ENCODE measurements around the gene SCYL1. TPM values are rescaled to one million over a fixed set of nuclear protein-coding genes. Genes with fewer than 3 reads are reported as not detected.

Gene SCYL1
- total RNA-seq, 2 experiments from 2014 or later = 56.8 to 62.9 TPM

DNA sequence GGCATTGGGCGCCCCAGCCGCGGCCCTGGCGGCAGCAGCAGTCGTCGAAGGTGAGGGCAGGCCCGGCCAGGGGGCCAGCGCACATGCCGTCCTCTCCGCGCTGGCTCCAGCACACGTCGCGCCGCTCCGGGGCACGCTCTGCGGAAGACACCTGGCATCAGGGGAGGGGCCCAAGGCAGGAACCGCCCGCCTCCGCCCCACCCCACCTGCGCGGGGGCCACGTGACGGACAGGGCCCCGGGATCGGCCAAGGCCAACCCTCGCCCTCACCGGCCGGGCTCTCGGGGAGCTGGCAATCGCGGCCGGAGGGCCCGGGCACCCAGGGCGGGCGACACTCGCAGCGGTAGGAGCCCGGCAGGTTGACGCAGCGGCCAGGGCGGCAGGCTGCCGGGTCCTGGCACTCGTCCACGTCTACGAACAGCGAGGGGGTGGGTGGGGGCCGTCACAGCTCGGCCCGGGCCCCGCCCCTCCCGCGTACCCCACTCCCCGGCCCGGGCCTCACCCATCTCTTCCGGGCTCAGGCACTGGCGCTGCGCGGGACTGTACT, 14.9 kb downstream of the SCYL1 start:
- H3K4me1 ChIP-seq (ENCODE audit: insufficient read depth, low read length, poor library complexity, severe bottlenecking) = peaks cover 20% of the 10 kb centered on the region
- peak; percentile 36 for DNase-seq (ENCODE audit: low spot score)
- no TSS peak for BruUV-seq (replicated peaks)
- peak overlapping the region; percentile 71 for H3K4me3 ChIP-seq (ENCODE audit: low read depth, low read length, poor library complexity, severe bottlenecking)
- peaks cover 11% of the 10 kb centered on the region; the same call in 1 of the 2 replicates for H3K36me3 ChIP-seq (ENCODE audit: insufficient read depth, low read length)
- H3K9me3 ChIP-seq (ENCODE audit: low read length) = no peaks in the 10 kb centered on the region
- peak overlapping the region; percentile 61 for H3K27ac ChIP-seq (ENCODE audit: low read depth, low read length, poor library complexity, severe bottlenecking)
- no peak for TF ChIP-seq EZH2phosphoT487 (IDR thresholded peaks at IDR 0.05; ENCODE audit: borderline replicate concordance, low read depth, low read length)
- TF ChIP-seq, protein P1, sequence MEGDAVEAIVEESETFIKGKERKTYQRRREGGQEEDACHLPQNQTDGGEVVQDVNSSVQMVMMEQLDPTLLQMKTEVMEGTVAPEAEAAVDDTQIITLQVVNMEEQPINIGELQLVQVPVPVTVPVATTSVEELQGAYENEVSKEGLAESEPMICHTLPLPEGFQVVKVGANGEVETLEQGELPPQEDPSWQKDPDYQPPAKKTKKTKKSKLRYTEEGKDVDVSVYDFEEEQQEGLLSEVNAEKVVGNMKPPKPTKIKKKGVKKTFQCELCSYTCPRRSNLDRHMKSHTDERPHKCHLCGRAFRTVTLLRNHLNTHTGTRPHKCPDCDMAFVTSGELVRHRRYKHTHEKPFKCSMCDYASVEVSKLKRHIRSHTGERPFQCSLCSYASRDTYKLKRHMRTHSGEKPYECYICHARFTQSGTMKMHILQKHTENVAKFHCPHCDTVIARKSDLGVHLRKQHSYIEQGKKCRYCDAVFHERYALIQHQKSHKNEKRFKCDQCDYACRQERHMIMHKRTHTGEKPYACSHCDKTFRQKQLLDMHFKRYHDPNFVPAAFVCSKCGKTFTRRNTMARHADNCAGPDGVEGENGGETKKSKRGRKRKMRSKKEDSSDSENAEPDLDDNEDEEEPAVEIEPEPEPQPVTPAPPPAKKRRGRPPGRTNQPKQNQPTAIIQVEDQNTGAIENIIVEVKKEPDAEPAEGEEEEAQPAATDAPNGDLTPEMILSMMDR (conservative IDR thresholded peaks at IDR 0.05; ENCODE audit: low read length) = peak; percentile 72
- no peaks in the 10 kb centered on the region for H3K79me2 ChIP-seq (ENCODE audit: insufficient read depth, low read depth, low read length)
- H2AFZ ChIP-seq (ENCODE audit: low read length) = peak overlapping the region; percentile 48; the same call in 1 of the 2 replicates
- POLR2A ChIA-PET = interaction anchor here (0.6 to 0.9 kb wide), 3 partner anchors 16 to 122 kb away, joined by 3 to 6 read pairs (median 3); no protein-coding TSS in a partner anchor
- peak overlapping the region; percentile 85 for H3K4me2 ChIP-seq (ENCODE audit: low read length)
- no peaks in the 10 kb centered on the region for H4K20me1 ChIP-seq (ENCODE audit: insufficient read depth, low read length)
- intact Hi-C loops (cut with micrococcal nuclease; ENCODE audit: unreplicated experiment) = loop anchor here (1.0 to 2.0 kb wide), 4 partner anchors 12 to 75 kb away; partner anchors contain the start of genes MAP3K11, PCNX3 and ZNRD2
- CTCF ChIA-PET (ENCODE audit: unreplicated experiment) = interaction anchor here (0.5 kb wide), 2 partner anchors 15 to 264 kb away, joined by 3 to 4 read pairs; partner anchors contain the start of gene SCYL1
- no peaks in the 10 kb centered on the region for H3K9me2 ChIP-seq (ENCODE audit: insufficient read depth, low read length)

DNA sequence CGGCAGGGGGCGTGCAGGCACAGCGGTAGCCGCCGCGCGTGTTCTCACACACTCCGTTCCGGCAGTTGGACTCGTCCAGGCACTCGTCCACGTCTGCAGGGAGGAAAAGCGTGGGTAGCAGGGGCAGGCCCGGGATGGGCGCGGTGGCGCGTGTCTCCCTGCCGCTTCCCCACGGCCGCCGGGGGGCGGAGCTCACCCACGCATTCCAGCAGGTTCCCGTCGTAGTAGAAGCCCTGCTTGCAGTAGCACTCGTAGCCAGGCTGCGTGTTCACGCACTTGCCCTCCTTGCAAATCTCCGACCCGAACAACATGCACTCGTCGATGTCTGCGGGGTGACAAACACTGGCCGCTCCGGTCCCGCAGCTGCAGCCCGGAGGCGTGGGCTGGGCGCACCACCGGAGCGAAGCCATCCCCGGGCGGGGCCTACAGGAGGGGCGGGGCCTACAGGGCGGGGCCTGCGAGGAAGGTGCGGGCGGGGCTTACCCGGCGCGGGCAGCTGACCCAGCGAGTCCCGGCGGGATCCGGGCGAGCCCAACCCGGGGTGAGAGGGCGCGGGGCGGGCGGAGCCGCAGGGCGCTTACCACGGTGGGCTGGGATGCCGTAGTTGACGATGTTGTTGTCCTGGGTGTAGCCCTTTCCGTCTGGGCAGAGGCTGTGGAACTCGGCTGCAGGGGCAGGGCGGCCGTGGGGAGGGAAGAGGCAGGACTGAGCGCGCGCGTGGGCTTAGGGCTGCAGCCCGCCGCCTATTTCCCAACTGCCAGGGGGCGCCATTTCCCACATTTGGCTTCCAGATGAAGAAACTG, 15.6 kb downstream of the SCYL1 start:
- Histone ChIP-seq H3K9me3 (ENCODE audit: low read length) (no peaks in the 10 kb centered on the region), H3K4me2 (ENCODE audit: low read length) (peak overlapping the region; percentile 85), H3K79me2 (ENCODE audit: insufficient read depth, low read depth, low read length) (no peaks in the 10 kb centered on the region), H3K27ac (ENCODE audit: low read depth, low read length, poor library complexity, severe bottlenecking) (peak overlapping the region; percentile 61), H3K36me3 (ENCODE audit: insufficient read depth, low read length) (peaks cover 11% of the 10 kb centered on the region; the same call in 1 of the 2 replicates), H2AFZ (ENCODE audit: low read length) (peak overlapping the region; percentile 48; the same call in 1 of the 2 replicates), H3K9me2 (ENCODE audit: insufficient read depth, low read length) (no peaks in the 10 kb centered on the region), H3K4me3 (ENCODE audit: low read depth, low read length, poor library complexity, severe bottlenecking) (peak overlapping the region; percentile 71), H4K20me1 (ENCODE audit: insufficient read depth, low read length) (no peaks in the 10 kb centered on the region), H3K4me1 (ENCODE audit: insufficient read depth, low read length, poor library complexity, severe bottlenecking) (peaks cover 23% of the 10 kb centered on the region)
- POLR2A ChIA-PET = interaction anchor here (0.6 to 1.7 kb wide), 3 partner anchors 15 to 123 kb away, joined by 3 to 6 read pairs (median 4); no protein-coding TSS in a partner anchor
- peak; percentile 92 for DNase-seq (ENCODE audit: low spot score)
- no TSS peak for BruUV-seq (replicated peaks)
- TF ChIP-seq EZH2phosphoT487 (IDR thresholded peaks at IDR 0.05; ENCODE audit: borderline replicate concordance, low read depth, low read length) = no peak
- TF ChIP-seq, protein P1 (conservative IDR thresholded peaks at IDR 0.05; ENCODE audit: low read length) = peak; percentile 90
- CTCF ChIA-PET (ENCODE audit: unreplicated experiment) = interaction anchor here (0.9 to 1.2 kb wide), 2 partner anchors 31 to 48 kb away, joined by 3 to 5 read pairs; no protein-coding TSS in a partner anchor
- intact Hi-C loops (cut with micrococcal nuclease; ENCODE audit: unreplicated experiment) = loop anchor here (1.0 to 2.0 kb wide), 5 partner anchors 12 to 74 kb away; partner anchors contain the start of genes MAP3K11, PCNX3 and ZNRD2
